Mucosa of rectum (tissue), 2 donors: ENCODE data around the gene KLHDC4.
"Not testable (repeated sequence)": the region's sequence is repeated elsewhere in the genome, so short reads cannot be mapped to it uniquely, and the experiment has no call there.

Source experiments
- H3K27ac ChIP-seq, 2 donors: one replicate each; pipeline ENCODE4 v1.7.0; 2013; ENCODE audit warnings: inconsistent platforms in 2 of 2, low read depth in 2 of 2, low read length in 2 of 2
- H3K27me3 ChIP-seq, 2 donors: one replicate each; pipeline ENCODE4 v1.7.0; 2013; ENCODE audit warnings: low read length in 2 of 2; ENCODE audit not compliant: control insufficient read depth in 2 of 2, insufficient read depth in 2 of 2
- H3K36me3 ChIP-seq, 2 donors: one replicate each; pipeline ENCODE4 v1.7.0; 2013; ENCODE audit warnings: low read length in 2 of 2; ENCODE audit not compliant: control insufficient read depth in 2 of 2, insufficient read depth in 2 of 2
- H3K4me1 ChIP-seq, 2 donors: one replicate each; pipeline ENCODE4 v1.7.0; 2013; ENCODE audit warnings: low read length in 2 of 2, mild to moderate bottlenecking in 1 of 2; ENCODE audit not compliant: control insufficient read depth in 2 of 2, insufficient read depth in 2 of 2
- H3K4me3 ChIP-seq, 2 donors: one replicate each; pipeline ENCODE4 v1.7.0; 2013; ENCODE audit warnings: low read length in 2 of 2
- H3K9ac ChIP-seq, 2 donors: one replicate each; pipeline ENCODE4 v1.7.0; 2013; ENCODE audit warnings: low read length in 2 of 2, low read depth in 1 of 2, mild to moderate bottlenecking in 1 of 2
- H3K9me3 ChIP-seq, 2 donors: one replicate each; pipeline ENCODE4 v1.7.0; 2013; ENCODE audit warnings: low read length in 2 of 2; ENCODE audit not compliant: control insufficient read depth in 2 of 2
- donor health status: healthy.
- donor health status: Normal muscosa, but diverticular disease.

The KLHDC4 gene

DNA sequence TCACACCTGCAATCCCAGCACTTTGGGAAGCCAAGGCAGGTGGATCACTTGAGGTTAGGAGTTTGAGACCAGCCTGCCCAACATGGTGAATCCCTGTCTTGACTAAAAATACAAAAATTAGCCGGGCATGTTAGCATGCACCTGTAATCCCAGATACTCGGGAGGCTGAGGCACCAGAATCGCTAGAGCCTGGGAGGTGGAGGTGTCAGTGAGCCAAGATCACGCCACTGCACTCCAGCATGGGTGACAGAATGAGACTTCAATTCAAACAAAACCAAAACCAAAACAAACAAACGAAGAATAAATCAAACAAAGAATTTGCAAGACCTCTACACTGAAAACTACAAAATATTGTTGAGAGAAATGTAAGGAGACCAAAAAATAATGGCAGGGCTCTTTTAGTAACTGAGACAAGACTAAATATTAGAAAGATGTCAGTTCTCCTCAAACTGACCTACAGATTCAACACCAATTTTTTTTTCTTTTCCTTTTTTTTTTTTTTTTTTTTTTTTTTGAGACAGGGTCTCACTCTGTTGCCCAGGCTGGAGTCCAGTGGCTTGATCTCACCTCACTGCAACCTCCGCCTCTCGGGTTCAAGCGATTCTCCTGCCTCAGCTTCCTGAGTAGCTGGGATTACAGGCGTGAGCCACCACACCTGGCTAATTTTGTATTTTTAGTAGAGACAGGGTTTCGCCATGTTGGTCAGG lies 23.1 kb upstream of the KLHDC4 start:
- H3K36me3 ChIP-seq, H3K4me3 ChIP-seq, H3K4me1 ChIP-seq, H3K27ac ChIP-seq, H3K27me3 ChIP-seq, H3K9ac ChIP-seq, H3K9me3 ChIP-seq: not testable (repeated sequence)

- not testable (repeated sequence) for H3K9ac ChIP-seq, H3K27ac ChIP-seq, H3K4me3 ChIP-seq, H3K9me3 ChIP-seq, H3K27me3 ChIP-seq, H3K36me3 ChIP-seq, H3K4me1 ChIP-seq
Observed at GRCh38 chr16:87787451-87788091, 21.8 kb upstream of the KLHDC4 start.

DNA sequence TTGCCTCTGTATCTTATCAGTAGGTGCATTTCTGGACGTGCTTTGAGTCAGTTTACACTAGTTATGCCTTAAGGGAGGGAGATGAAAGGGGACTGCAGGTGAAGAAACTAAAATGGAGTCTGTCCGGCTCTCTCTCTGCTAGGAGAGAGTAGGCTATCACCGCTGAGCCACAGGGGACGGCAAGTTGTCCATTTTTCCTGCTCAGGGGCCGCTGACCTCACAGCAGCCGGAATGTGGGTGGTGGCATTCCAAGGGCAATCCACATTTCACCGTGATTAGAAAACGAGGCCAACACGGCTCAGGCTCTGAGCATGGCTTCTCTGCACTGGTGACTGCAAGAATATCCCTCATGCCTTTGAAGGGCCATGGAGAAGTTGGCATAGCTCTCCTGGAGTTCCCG lies 19.0 kb upstream of the KLHDC4 start:
- H3K9me3 ChIP-seq, result no peaks in the 10 kb centered on the region
- H3K4me1 ChIP-seq, result peaks cover 5 to 7% of the 10 kb centered on the region in 2 donors
- no peak overlapping the region for H3K4me3 ChIP-seq
- no peaks in the 10 kb centered on the region for H3K36me3 ChIP-seq
- H3K9ac ChIP-seq, result no peak overlapping the region
- no peak overlapping the region for H3K27ac ChIP-seq
- no peaks in the 10 kb centered on the region for H3K27me3 ChIP-seq

DNA sequence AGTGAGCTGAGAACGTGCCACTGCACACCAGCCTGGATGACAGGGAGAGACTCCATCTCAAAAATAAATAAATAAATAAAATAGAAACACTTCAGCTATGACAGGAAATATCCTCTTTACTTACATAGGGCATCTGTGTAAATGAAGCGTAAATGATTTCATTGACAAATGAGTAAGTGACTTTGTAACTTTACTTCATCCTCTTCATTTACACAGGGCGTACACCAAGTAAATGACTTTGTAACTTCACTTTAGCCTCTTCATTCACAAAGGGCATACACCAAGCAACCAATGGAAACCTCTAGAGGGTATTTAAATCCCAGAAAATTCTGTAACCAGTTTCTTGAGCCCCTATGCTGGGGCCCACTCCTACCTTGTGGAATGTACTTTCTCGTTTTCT lies 16.2 kb upstream of the KLHDC4 start:
- Histone ChIP-seq H3K27ac (no peak overlapping the region), H3K4me3 (no peak overlapping the region), H3K27me3 (no peaks in the 10 kb centered on the region), H3K9me3 (no peaks in the 10 kb centered on the region), H3K9ac (no peak overlapping the region), H3K36me3 (no peaks in the 10 kb centered on the region), H3K4me1 (peaks cover 5 to 14% of the 10 kb centered on the region in 2 donors)

DNA sequence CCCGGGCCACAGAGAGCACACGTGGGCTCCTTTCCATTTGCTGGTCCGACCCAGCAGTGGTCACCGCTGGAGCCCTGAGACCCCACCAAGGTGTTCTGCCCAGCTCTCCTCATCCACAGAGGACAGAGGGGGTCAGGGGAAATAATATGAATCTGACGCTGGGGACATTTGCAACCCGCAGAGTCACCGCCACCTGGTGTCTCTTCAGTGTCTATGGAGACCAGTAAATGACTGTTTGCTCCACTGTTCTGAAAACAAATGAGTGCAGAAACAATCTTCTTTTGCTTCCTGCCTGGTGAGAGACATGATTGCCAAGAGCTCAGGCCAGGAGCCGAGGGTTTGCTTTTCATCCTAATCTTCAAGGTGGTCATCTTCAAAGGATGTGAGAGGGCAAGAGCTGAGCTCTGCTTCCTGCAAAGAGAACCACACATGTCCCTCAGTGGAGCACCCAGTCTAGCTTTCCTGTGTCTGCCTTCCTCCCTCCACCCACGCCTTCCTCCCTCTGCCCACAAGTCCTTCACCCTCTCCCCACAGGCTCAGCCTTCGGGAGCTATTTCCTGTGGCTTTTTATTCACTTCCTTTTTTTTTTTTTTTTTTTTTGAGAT lies 14.7 kb upstream of the KLHDC4 start:
- Histone ChIP-seq H3K4me1 (peaks cover 5 to 14% of the 10 kb centered on the region in 2 donors), H3K9ac (peak overlapping the region in 1 of 2 donors; percentile 52), H3K4me3 (no peak overlapping the region), H3K9me3 (no peaks in the 10 kb centered on the region), H3K27me3 (no peaks in the 10 kb centered on the region), H3K27ac (peak overlapping the region; percentile 37 to 58), H3K36me3 (no peaks in the 10 kb centered on the region)

DNA sequence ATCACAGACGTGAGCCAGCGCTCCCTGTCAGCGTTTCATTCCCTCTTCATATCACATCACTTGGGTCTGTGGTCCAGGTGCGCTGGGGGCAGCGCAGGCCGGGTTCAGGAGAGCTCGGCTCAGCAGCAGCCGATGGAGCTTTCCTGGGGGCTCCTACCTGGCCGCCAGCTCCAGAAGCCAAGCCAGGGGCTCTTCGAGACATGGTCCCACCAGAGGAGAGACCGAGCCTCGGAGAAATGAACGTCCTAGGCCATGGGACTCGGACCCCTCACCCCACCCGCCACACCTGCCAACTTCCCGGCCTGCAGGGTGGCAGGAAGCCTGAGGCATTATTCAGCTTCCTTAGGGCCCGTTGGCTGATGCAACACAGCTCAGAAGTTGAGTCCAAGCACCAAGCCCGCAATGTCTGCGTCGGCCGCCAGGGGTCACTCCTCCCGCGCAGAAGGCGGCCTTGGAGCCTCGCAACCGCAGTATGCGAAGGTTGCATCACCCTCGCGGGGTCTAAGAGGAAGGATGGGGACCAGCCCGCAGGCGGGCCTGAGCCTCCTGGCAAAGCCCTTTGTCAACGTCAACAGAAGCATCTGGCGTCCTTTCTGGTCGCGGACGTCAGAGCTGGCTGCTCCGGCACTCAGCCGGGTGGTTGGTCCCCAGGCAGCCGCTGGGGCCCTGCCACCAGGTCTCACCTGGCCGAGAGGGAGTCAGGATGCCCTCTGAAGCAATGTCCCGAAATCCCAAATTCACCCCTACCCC lies 13.2 kb upstream of the KLHDC4 start:
- H3K4me1 ChIP-seq, result peaks cover 5 to 14% of the 10 kb centered on the region in 2 donors
- H3K36me3 ChIP-seq, result no peaks in the 10 kb centered on the region
- no peak overlapping the region for H3K9ac ChIP-seq
- H3K4me3 ChIP-seq, result no peak overlapping the region
- H3K27me3 ChIP-seq, result no peaks in the 10 kb centered on the region
- H3K9me3 ChIP-seq, result no peaks in the 10 kb centered on the region
- peak overlapping the region; percentile 18 to 56 for H3K27ac ChIP-seq

DNA sequence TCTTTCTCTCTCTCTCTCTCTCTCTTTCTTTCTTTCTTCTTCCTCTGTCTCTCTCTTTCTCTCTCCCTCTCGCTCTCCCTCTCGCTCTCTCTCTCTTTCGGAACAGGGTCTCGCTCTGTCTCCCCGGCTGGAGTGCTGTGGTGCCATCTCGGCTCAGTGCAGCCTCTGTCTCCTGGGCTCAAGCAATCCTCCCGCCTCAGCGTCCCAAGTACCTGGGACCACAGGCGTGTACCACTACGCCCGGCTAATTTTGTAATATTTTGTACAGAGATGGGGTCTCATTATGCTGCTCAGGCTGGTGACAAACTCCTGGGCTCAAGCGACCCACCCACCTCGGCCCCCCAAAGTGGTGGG lies 12.7 kb upstream of the KLHDC4 start:
- Histone ChIP-seq H3K9ac (no peak overlapping the region), H3K4me3 (no peak overlapping the region), H3K4me1 (peaks cover 5 to 14% of the 10 kb centered on the region in 2 donors), H3K36me3 (no peaks in the 10 kb centered on the region), H3K27me3 (no peaks in the 10 kb centered on the region), H3K27ac (peak overlapping the region; percentile 18 to 56), H3K9me3 (no peaks in the 10 kb centered on the region)

DNA sequence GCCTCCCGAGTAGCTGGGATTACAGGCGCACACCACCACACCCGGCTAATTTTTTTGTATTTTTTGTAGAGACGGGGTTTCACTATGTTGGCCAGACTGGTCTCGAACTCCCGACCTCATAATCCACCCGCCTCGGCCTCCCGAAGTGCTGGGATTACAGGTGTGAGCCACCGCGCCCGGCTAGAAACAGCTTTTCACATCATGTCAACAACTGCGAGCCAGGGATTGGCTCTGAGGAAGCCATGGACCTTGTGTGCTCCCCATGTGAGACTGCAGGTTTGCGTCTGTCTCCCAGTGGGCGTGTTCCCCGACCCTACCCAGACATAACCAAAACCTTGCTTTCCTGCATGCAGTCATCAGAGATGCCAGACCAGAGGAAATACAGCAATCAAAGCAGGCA lies 8.1 kb upstream of the KLHDC4 start:
- peak overlapping the region in 1 of 2 donors; percentile 29 for H3K27ac ChIP-seq
- H3K4me1 ChIP-seq, H3K36me3 ChIP-seq, H3K27me3 ChIP-seq, H3K9ac ChIP-seq, H3K4me3 ChIP-seq, H3K9me3 ChIP-seq: not testable (repeated sequence)

DNA sequence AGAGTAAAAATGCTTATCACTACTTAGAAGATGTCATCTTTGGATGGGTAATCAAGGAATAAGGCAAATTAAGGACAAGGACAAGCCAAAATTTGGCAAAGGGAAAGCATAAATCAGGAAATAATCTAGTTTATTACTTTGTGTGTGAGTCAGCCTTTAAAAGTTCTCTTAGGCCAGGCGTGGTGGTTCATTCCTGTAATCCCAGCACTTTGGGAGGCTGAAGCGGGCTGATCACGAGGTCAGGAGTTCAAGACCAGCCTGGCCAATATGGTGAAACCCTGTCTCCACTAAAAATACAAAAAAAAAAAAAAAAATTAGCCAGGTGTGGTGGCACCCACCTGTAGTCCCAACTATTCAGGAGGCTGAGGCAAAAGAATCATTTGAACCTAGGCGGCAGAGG lies 1.7 kb upstream of the KLHDC4 start:
- peaks cover 12 to 13% of the 10 kb centered on the region in 2 donors for H3K4me1 ChIP-seq
- peaks cover 0 to 10% of the 10 kb centered on the region in 2 donors for H3K36me3 ChIP-seq
- H3K9ac ChIP-seq, H3K9me3 ChIP-seq, H3K4me3 ChIP-seq, H3K27me3 ChIP-seq, H3K27ac ChIP-seq: not testable (repeated sequence)

DNA sequence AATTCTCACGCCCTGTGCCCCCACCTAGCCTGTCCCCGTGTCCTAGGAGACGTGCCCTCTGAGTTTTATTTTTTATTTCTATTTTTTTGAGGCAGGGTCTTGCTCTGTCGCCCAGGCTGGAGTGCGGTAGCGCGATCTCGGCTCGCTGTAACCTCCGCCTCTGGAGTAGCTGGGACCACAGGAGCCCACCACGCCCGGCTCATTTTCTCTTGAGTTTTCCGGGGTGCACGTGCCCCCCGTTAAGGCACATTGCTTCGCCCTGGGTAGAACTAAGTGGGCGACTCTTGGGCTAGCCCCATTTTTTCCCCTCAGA lies 655 bp upstream of the KLHDC4 start:
- Histone ChIP-seq H3K36me3 (peaks cover 4 to 18% of the 10 kb centered on the region in 2 donors), H3K4me3 (peak overlapping the region; percentile 90), H3K27me3 (no peaks in the 10 kb centered on the region), H3K9me3 (no peaks in the 10 kb centered on the region), H3K9ac (peak overlapping the region; percentile 81 to 83), H3K4me1 (peaks cover 12 to 22% of the 10 kb centered on the region in 2 donors), H3K27ac (peak overlapping the region; percentile 84 to 88)
